Esophagus squamous epithelium (tissue), 4 donors: ENCODE results near the gene ADGRD1.

ENCODE experiments used
- POLR2A ChIP-seq, 4 donors: fragments of 450-650 bp; IDR thresholded peaks; one replicate each; pipeline ENCODE4 v1.6.1; 2017; ENCODE audit warnings: antibody characterized with exemption in 4 of 4, mild to moderate bottlenecking in 4 of 4, moderate library complexity in 3 of 4
- TF ChIP-seq, protein P1 (sequence below), 6 experiments: fragments of 450-650 bp in 4 of 6; fragments of 200-600 bp in 2 of 6; sonication (generic) in 2 of 6; IDR thresholded peaks; one replicate each; pipeline ENCODE4 v1.5.1; 2016 to 2019; ENCODE audit warnings: antibody characterized with exemption in 6 of 6, mild to moderate bottlenecking in 4 of 6, moderate library complexity in 4 of 6

DNA sequence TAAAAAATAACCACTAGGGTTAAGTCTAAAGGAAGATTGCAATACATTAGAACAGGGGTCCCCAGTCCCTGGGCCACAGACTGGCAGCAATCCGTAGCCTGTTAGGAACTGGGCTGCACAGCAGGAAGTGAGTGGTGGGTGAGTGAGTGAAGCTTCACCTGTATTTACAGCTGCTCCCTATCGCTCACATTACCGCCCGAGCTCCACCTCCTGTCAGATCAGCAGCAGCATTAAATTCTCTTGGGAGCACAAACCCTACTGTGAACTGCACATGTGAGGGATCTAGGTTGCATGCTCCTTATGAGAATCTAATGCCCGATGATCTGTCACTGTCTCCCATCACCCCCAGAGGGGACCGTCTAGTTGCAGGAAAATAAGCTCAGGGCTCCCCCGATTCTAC, 15.5 kb downstream of the ADGRD1 start:
- TF ChIP-seq, protein P1, sequence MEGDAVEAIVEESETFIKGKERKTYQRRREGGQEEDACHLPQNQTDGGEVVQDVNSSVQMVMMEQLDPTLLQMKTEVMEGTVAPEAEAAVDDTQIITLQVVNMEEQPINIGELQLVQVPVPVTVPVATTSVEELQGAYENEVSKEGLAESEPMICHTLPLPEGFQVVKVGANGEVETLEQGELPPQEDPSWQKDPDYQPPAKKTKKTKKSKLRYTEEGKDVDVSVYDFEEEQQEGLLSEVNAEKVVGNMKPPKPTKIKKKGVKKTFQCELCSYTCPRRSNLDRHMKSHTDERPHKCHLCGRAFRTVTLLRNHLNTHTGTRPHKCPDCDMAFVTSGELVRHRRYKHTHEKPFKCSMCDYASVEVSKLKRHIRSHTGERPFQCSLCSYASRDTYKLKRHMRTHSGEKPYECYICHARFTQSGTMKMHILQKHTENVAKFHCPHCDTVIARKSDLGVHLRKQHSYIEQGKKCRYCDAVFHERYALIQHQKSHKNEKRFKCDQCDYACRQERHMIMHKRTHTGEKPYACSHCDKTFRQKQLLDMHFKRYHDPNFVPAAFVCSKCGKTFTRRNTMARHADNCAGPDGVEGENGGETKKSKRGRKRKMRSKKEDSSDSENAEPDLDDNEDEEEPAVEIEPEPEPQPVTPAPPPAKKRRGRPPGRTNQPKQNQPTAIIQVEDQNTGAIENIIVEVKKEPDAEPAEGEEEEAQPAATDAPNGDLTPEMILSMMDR (IDR thresholded peaks at IDR 0.05), result no peak
- TF ChIP-seq POLR2A (IDR thresholded peaks at IDR 0.05), result no peak
